GM18511 (cell line): Measurements from ENCODE around the gene PAXIP1.

ENCODE experiments used
- ATAC-seq: cut with Tn5 transposase; IDR thresholded peaks from one replicate; pipeline ENCODE4 v1.9.1; 2021; ENCODE audit warnings: mild to moderate bottlenecking, moderate library complexity; ENCODE audit not compliant: unreplicated experiment

The PAXIP1 gene

GRCh38 chr7:154914308-154914995 lies 88.5 kb downstream of the PAXIP1 start:
- no peak for ATAC-seq

GRCh38 chr7:154913638-154914307 lies 89.2 kb downstream of the PAXIP1 start:
- peak; percentile 98 for ATAC-seq

- ATAC-seq = no peak
Measured at GRCh38 chr7:154912871-154913637, 89.9 kb downstream of the PAXIP1 start.

GRCh38 chr7:154911862-154912455 lies 91.0 kb downstream of the PAXIP1 start:
- ATAC-seq = no peak

- ATAC-seq = no peak
Measured at GRCh38 chr7:154911411-154911810, 91.5 kb downstream of the PAXIP1 start.

- no peak for ATAC-seq
Measured at GRCh38 chr7:154910977-154911376, 91.9 kb downstream of the PAXIP1 start.

GRCh38 chr7:154910125-154910524 lies 92.8 kb downstream of the PAXIP1 start:
- ATAC-seq = no peak

GRCh38 chr7:154909241-154910105 lies 93.5 kb downstream of the PAXIP1 start:
- no peak for ATAC-seq

- no peak for ATAC-seq
Measured at GRCh38 chr7:154907651-154908620, 95.0 kb downstream of the PAXIP1 start.

GRCh38 chr7:154906736-154907355 lies 96.1 kb downstream of the PAXIP1 start:
- no peak for ATAC-seq

GRCh38 chr7:154906201-154906600 lies 96.7 kb downstream of the PAXIP1 start:
- no peak for ATAC-seq

GRCh38 chr7:154905615-154906014 lies 97.3 kb downstream of the PAXIP1 start:
- no peak for ATAC-seq

GRCh38 chr7:154905146-154905545 lies 97.8 kb downstream of the PAXIP1 start:
- no peak for ATAC-seq

- ATAC-seq = no peak
Measured at GRCh38 chr7:154903083-154903731, 99.7 kb downstream of the PAXIP1 start.

GRCh38 chr7:154902600-154903082 lies 100.3 kb downstream of the PAXIP1 start:
- ATAC-seq = no peak

- ATAC-seq = no peak
Measured at GRCh38 chr7:154899862-154900261, 103.1 kb downstream of the PAXIP1 start.

GRCh38 chr7:154898973-154899855 lies 103.7 kb downstream of the PAXIP1 start:
- ATAC-seq = no peak
